Upper lobe of right lung (tissue), 1 donor: ENCODE measurements around the gene PPFIBP2. TPM values are rescaled to one million over a fixed set of nuclear protein-coding genes. Genes with fewer than 3 reads are reported as not detected.

Experiments
- ATAC-seq: fragments of 200-7000 bp; cut with Tn5 transposase; one replicate; pipeline ENCODE4 v1.9.1; 2020; ENCODE audit warnings: mild to moderate bottlenecking, moderate library complexity
- DNase-seq: peaks from one replicate; pipeline ENCODE4 v3.0.0-alpha.2; 2020
- H3K27ac ChIP-seq: fragments of 200-600 bp; one replicate; pipeline ENCODE4 v1.8.0; 2022
- H3K27me3 ChIP-seq: fragments of 200-600 bp; one replicate; pipeline ENCODE4 v1.8.0; 2022; ENCODE audit warnings: mild to moderate bottlenecking
- H3K36me3 ChIP-seq: fragments of 200-600 bp; one replicate; pipeline ENCODE4 v1.8.0; 2022
- H3K4me1 ChIP-seq: fragments of 200-600 bp; one replicate; pipeline ENCODE4 v1.8.0; 2022
- H3K4me3 ChIP-seq: fragments of 200-600 bp; one replicate; pipeline ENCODE4 v1.8.0; 2022; ENCODE audit warnings: mild to moderate bottlenecking
- H3K9me3 ChIP-seq: fragments of 200-600 bp; one replicate; pipeline ENCODE4 v1.8.0; 2022
- CTCF ChIP-seq: fragments of 200-600 bp; IDR thresholded peaks from one replicate; pipeline ENCODE4 v1.8.0; 2022; ENCODE audit warnings: antibody characterized with exemption
- intact Hi-C: fragments of 100-400 bp; cut with DNase I; formaldehyde crosslinking; loops from one replicate; pipeline ENCODE4 v1.11.0; 2022
- total RNA-seq: library from RNA; stranded (reverse); fragmentation: NEBNext Ultra II Directional; extraction: Animal tissue kit (Norgen Biotek cat#: 25700); gene quantifications from one replicate; pipeline ENCODE4 v1.2.1, GENCODE V29; 2021
- donor health status: DM: no; HTN: yes; CAD: no; lungs with severe emphysema.

PPFIBP2 gene
- total RNA-seq, 1 donor from 2014 or later: 26.8 TPM

- Histone ChIP-seq H3K9me3 (no peaks in the 10 kb centered on the region), H3K4me1 (peaks cover 7% of the 10 kb centered on the region), H3K27ac (no peak overlapping the region), H3K27me3 (no peaks in the 10 kb centered on the region), H3K36me3 (peaks cover 43% of the 10 kb centered on the region), H3K4me3 (no peak overlapping the region)
- ATAC-seq (no peak), DNase-seq (no peak)
- intact Hi-C loops: no loop called here
- TF ChIP-seq CTCF: no peak
Measured at GRCh38 chr11:7640816-7641215, 127.0 kb downstream of the PPFIBP2 start.

- intact Hi-C loops: no loop called here
- Histone ChIP-seq H3K9me3 (no peaks in the 10 kb centered on the region), H3K27ac (no peak overlapping the region), H3K27me3 (no peaks in the 10 kb centered on the region), H3K4me3 (no peak overlapping the region), H3K4me1 (peaks cover 7% of the 10 kb centered on the region), H3K36me3 (peaks cover 29% of the 10 kb centered on the region)
- DNase-seq: no peak
- TF ChIP-seq CTCF: no peak
- ATAC-seq: no peak
Measured at GRCh38 chr11:7642747-7643146, 128.9 kb downstream of the PPFIBP2 start.

- DNase-seq (no peak), ATAC-seq (no peak)
- TF ChIP-seq CTCF: no peak
- Histone ChIP-seq H3K27me3 (no peaks in the 10 kb centered on the region), H3K9me3 (no peaks in the 10 kb centered on the region), H3K27ac (no peak overlapping the region), H3K36me3 (peaks cover 34% of the 10 kb centered on the region), H3K4me1 (peaks cover 7% of the 10 kb centered on the region), H3K4me3 (no peak overlapping the region)
- intact Hi-C loops: no loop called here
Measured at GRCh38 chr11:7643314-7643713, 129.5 kb downstream of the PPFIBP2 start.

- Histone ChIP-seq H3K27ac (no peak overlapping the region), H3K4me3 (no peak overlapping the region), H3K27me3 (no peaks in the 10 kb centered on the region), H3K9me3 (no peaks in the 10 kb centered on the region), H3K4me1 (no peaks in the 10 kb centered on the region), H3K36me3 (peaks cover 53% of the 10 kb centered on the region)
- DNase-seq: no peak
- ATAC-seq: no peak
- intact Hi-C loops: no loop called here
- no peak for TF ChIP-seq CTCF
Measured at GRCh38 chr11:7645206-7645605, 131.4 kb downstream of the PPFIBP2 start.

- Histone ChIP-seq H3K4me3 (no peak overlapping the region), H3K27ac (no peak overlapping the region), H3K36me3 (peaks cover 56% of the 10 kb centered on the region), H3K4me1 (no peaks in the 10 kb centered on the region), H3K27me3 (no peaks in the 10 kb centered on the region), H3K9me3 (no peaks in the 10 kb centered on the region)
- no peak for TF ChIP-seq CTCF
- ATAC-seq (no peak), DNase-seq (no peak)
- intact Hi-C loops: no loop called here
Measured at GRCh38 chr11:7646866-7647265, 133.1 kb downstream of the PPFIBP2 start.

GRCh38 chr11:7648264-7648663 lies 134.5 kb downstream of the PPFIBP2 start:
- H3K4me1 ChIP-seq: no peaks in the 10 kb centered on the region
- intact Hi-C loops: no loop called here
- no peak overlapping the region for H3K4me3 ChIP-seq
- no peaks in the 10 kb centered on the region for H3K27me3 ChIP-seq
- ATAC-seq (no peak), DNase-seq (no peak)
- H3K9me3 ChIP-seq: no peaks in the 10 kb centered on the region
- no peak for TF ChIP-seq CTCF
- H3K27ac ChIP-seq: no peak overlapping the region
- peaks cover 56% of the 10 kb centered on the region for H3K36me3 ChIP-seq
